Upper lobe of left lung (tissue), 4 donors: Measurements from ENCODE around the gene LSM14B.

Experiments
- POLR2A ChIP-seq, 4 donors: fragments of 450-650 bp; IDR thresholded peaks; one replicate each; pipeline ENCODE4 v1.5.1; 2016 to 2017; ENCODE audit warnings: antibody characterized with exemption in 4 of 4, mild to moderate bottlenecking in 2 of 4
- TF ChIP-seq, protein P1 (sequence below), 6 experiments: fragments of 450-650 bp in 4 of 6; fragments of 200-600 bp in 2 of 6; sonication (generic) in 2 of 6; IDR thresholded peaks; one replicate each; pipeline ENCODE4 v1.5.1; 2016 to 2019; ENCODE audit warnings: antibody characterized with exemption in 6 of 6

DNA sequence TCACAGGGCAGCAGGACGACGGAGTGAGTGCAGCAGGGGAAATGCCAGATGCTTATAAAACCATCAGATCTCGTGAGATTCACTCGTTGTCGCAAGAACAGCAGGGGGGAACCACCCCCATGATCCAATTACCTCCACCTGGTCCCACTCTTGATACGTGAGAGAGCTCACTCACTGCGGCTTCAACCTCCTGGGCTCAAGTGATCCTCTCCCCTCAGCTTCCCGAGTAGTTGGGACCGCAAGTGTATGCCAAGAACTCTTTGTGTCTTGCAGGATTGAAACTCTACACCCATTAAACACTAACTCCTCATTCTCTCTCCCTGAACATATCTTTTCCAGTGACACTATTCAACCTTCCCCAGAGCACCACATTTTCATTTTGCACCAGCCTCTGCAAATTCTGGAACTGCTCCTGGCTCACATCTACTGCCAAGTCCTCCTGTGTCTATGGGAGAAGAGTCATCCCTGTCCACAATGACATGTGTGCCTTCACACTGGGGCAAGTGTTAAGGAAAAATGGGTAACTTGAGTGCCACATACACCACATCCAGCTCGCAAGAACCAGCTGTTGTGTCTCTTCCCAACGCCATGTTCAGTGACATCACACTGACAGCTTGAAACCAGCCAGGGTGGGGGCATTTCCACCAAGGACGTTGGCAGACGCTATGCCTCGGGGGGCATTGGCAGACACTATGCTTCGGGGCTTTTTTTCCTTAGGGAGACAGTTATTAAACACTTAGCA is 41.9 kb upstream of the LSM14B start:
- TF ChIP-seq, protein P1, sequence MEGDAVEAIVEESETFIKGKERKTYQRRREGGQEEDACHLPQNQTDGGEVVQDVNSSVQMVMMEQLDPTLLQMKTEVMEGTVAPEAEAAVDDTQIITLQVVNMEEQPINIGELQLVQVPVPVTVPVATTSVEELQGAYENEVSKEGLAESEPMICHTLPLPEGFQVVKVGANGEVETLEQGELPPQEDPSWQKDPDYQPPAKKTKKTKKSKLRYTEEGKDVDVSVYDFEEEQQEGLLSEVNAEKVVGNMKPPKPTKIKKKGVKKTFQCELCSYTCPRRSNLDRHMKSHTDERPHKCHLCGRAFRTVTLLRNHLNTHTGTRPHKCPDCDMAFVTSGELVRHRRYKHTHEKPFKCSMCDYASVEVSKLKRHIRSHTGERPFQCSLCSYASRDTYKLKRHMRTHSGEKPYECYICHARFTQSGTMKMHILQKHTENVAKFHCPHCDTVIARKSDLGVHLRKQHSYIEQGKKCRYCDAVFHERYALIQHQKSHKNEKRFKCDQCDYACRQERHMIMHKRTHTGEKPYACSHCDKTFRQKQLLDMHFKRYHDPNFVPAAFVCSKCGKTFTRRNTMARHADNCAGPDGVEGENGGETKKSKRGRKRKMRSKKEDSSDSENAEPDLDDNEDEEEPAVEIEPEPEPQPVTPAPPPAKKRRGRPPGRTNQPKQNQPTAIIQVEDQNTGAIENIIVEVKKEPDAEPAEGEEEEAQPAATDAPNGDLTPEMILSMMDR (IDR thresholded peaks at IDR 0.05) = no peak
- no peak for TF ChIP-seq POLR2A (IDR thresholded peaks at IDR 0.05)
